ENCODE measurements around the gene MIA.
"Not testable (repeated sequence)": the region's sequence is repeated elsewhere in the genome, so short reads cannot be mapped to it uniquely, and the experiment has no call there.

The MIA gene

DNA sequence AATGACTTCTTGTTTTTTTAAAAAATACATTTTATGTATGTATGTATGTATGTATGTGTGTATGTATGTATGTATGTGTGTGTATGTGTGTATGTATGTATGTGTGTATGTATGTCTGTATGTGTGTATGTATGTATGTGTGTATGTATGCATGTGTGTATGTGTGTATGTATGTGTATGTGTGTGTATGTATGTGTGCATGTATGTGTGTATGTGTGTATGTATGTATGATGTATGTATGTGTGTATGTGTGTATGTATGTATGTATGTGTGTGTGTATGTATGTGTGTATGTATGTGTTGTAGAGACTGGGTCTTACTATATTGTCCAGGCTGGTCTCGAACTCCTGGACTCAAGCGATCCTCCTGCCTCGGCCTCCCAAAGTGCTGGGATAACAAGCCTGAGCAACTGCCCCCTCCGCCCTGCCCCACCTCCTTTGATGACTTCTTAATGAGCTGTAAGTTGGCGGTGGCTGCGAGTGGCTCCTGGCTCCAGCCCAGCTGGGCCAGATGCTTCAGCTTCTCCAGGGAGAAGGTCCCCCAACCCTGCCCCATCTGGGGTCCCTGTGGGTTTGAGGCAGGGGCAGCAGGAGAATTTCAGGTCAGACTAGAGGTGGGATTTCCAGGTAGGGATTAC is 50.3 kb downstream of the MIA start:
- not testable (repeated sequence) for DNase-seq

GRCh38 chr19:40826312-40826698 is 51.0 kb downstream of the MIA start:
- not testable (repeated sequence) for DNase-seq

- not testable (repeated sequence) for DNase-seq
These were observed 51.5 kb downstream of the MIA start for GRCh38 chr19:40826699-40827385.

Measured in NCI-H1694 (cell line).